Psoas muscle (tissue), 8 donors: ENCODE measurements around the gene SBSN. TPM values are rescaled to one million over a fixed set of nuclear protein-coding genes. Genes with fewer than 3 reads are reported as not detected.

Source experiments
- ATAC-seq, 4 donors: fragments of 200-7000 bp; cut with Tn5 transposase; one replicate each; pipeline ENCODE4 v1.9.1; 2020; ENCODE audit warnings: moderate library complexity in 3 of 4, mild to moderate bottlenecking in 2 of 4
- DNase-seq, 2 donors: peaks; one replicate each; pipeline ENCODE4 v3.0.0-alpha.2; 2020
- H3K27ac ChIP-seq: fragments of 200-600 bp; one replicate; pipeline ENCODE4 v1.8.0; 2022
- H3K27me3 ChIP-seq, 3 donors: fragments of 200-600 bp in 1 of 3; one replicate each; pipeline versions ENCODE4 v1.6.1 to v1.8.0; 2013 to 2022; ENCODE audit warnings: low read length in 2 of 3, mild to moderate bottlenecking in 2 of 3, moderate library complexity in 1 of 3; ENCODE audit not compliant: insufficient read depth in 3 of 3
- H3K36me3 ChIP-seq, 2 donors: fragments of 200-600 bp in 1 of 2; one replicate each; pipeline versions ENCODE4 v1.6.1 to v1.8.0; 2013 to 2022; ENCODE audit warnings: low read depth in 1 of 2, mild to moderate bottlenecking in 1 of 2, moderate library complexity in 1 of 2; ENCODE audit not compliant: insufficient read depth in 1 of 2
- H3K4me1 ChIP-seq: fragments of 200-600 bp; one replicate; pipeline ENCODE4 v1.8.0; 2022
- H3K4me3 ChIP-seq: fragments of 200-600 bp; one replicate; pipeline ENCODE4 v1.8.0; 2022; ENCODE audit warnings: mild to moderate bottlenecking
- H3K9me3 ChIP-seq: fragments of 200-600 bp; one replicate; pipeline ENCODE4 v1.8.0; 2022
- WGBS, 3 donors: extraction: QIAGEN DNeasy Blood & Tissue Kit; methylation state at CpG; one replicate each; pipeline versions ENCODE4 v1.1.6 to v1.1.7; 2013; 5-methylcytosine and 5-hydroxymethylcytosine counted together
- intact Hi-C, 2 donors: fragments of 100-400 bp; cut with DNase I; formaldehyde crosslinking; loops; one replicate each; pipeline versions ENCODE4 v1.11.0 to v1.14.2; 2022
- polyA plus RNA-seq, 3 donors: library from polyadenylated mRNA; stranded (reverse); fragments of 200-250 nt; gene quantifications; one replicate each; pipeline ENCODE4 v1.2.3, GENCODE V29; 2013
- total RNA-seq, 4 donors: library from RNA; stranded (reverse); fragmentation: NEBNext Ultra II Directional in 2 of 4; extraction: Animal tissue kit (Norgen Biotek cat#: 25700) in 2 of 4; gene quantifications; one replicate each; pipeline versions ENCODE4 v1.2.1 to v1.2.4, GENCODE V29; 2021 to 2023
- TF ChIP-seq, protein P1 (sequence below): fragments of 200-600 bp; IDR thresholded peaks from one replicate; pipeline ENCODE4 v1.8.0; 2022; ENCODE audit warnings: antibody characterized with exemption
- donor health status: healthy with polysubstance abuse.
- donor health status: DM: no; HTN: no; CAD: no; lungs with moderate emphysema.
- donor health status: Bipolar disorder and iron deficiency.
- donor health status: healthy.
- donor health status: DM: yes; HTN: yes; CAD: no.
- donor health status: DM: no; HTN: no; CAD: no.
- donor health status: DM: no; HTN: no; CAD: no.
- donor health status: DM: yes; HTN: yes; CAD: no.

Gene SBSN
- total and polyA plus RNA-seq, 7 donors, result 0.09 TPM; not detected in 6

DNA sequence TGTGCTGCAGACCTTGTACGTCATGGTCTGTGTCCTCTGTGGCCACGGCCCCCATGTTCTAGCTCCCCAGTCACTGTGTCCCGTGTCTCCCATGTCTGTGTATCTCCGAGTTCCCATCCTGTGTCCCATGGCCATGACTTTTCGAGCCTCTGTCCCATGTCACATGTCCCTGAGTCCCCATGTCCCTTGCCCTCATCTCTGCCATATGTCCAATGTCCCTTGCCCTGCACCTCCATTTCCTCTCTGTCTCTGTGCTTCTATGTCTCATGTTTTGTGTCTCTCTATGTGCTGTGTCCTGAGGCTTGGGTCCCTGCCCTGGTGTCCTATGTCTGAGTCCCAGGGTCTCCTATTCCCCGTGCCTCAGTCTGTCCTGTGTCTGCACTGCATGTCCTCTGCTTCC is 33.3 kb upstream of the SBSN start:
- Histone ChIP-seq H3K27ac (no peak overlapping the region), H3K4me1 (no peaks in the 10 kb centered on the region), H3K4me3 (no peak overlapping the region), H3K36me3 (no peaks in the 10 kb centered on the region), H3K9me3 (no peaks in the 10 kb centered on the region), H3K27me3 (peaks cover 0 to 47% (median 24%) of the 10 kb centered on the region in 3 donors)
- DNase-seq, result no peak
- no peak for ATAC-seq
- intact Hi-C loops, result no loop called here
- TF ChIP-seq, protein P1, sequence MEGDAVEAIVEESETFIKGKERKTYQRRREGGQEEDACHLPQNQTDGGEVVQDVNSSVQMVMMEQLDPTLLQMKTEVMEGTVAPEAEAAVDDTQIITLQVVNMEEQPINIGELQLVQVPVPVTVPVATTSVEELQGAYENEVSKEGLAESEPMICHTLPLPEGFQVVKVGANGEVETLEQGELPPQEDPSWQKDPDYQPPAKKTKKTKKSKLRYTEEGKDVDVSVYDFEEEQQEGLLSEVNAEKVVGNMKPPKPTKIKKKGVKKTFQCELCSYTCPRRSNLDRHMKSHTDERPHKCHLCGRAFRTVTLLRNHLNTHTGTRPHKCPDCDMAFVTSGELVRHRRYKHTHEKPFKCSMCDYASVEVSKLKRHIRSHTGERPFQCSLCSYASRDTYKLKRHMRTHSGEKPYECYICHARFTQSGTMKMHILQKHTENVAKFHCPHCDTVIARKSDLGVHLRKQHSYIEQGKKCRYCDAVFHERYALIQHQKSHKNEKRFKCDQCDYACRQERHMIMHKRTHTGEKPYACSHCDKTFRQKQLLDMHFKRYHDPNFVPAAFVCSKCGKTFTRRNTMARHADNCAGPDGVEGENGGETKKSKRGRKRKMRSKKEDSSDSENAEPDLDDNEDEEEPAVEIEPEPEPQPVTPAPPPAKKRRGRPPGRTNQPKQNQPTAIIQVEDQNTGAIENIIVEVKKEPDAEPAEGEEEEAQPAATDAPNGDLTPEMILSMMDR, result no peak
- WGBS, 3 donors, result 61 to 73% (median 68%) methylated on average over 6 of the region's 6 CpGs

DNA sequence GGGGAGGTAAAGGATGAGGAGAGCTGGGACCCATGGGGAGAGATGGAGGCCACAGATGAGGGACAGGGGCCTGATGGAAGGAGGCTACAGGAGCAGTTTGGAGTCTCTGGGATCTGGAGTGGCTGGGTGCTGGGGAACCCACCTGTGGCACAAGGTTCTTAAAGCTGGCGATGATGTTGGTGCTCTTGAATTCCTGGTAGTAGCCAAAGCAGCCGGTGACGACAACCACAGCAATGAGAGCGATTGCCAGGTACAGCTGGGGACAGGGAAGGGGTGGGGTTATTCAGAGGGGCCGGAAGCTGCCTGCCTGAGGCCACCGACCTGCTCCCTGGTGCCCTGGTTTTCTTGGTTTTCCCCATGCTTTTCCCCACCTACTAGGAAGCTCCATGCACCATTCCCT is 32.6 kb upstream of the SBSN start:
- DNase-seq (no peak), ATAC-seq (no peak)
- no peak overlapping the region for H3K27ac ChIP-seq
- H3K36me3 ChIP-seq, result no peaks in the 10 kb centered on the region
- TF ChIP-seq, protein P1, result no peak
- no peak overlapping the region for H3K4me3 ChIP-seq
- intact Hi-C loops, result no loop called here
- H3K4me1 ChIP-seq, result no peaks in the 10 kb centered on the region
- no peaks in the 10 kb centered on the region for H3K9me3 ChIP-seq
- peaks cover 0 to 47% (median 24%) of the 10 kb centered on the region in 3 donors for H3K27me3 ChIP-seq
- 44 to 52% (median 51%) methylated on average over 5 to 6 of the region's 6 CpGs for WGBS, 3 donors

DNA sequence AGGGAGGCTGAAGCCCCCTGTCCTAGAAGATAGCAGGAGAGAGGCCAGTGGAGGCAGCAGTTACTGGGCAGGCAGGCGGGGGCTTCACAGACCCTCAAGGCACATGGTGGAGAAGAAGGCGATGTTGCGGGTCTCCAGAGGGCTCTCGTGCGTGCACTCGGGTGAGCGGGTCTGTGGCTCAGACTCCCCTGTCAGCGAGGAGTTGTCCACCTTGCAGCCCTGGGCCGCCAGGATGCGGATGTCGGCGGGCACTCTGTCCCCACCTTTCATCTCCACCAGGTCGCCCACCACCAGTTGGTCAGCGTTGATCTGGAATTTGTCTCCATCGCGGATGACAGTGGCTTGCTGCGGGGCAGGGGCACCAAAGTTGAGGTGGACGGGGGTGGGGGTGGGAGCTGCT is 32.2 kb upstream of the SBSN start:
- WGBS, 3 donors, result 83 to 88% (median 87%) methylated on average over 16 to 18 of the region's 18 CpGs
- H3K4me1 ChIP-seq, result no peaks in the 10 kb centered on the region
- DNase-seq (no peak), ATAC-seq (no peak)
- TF ChIP-seq, protein P1, result no peak
- intact Hi-C loops, result no loop called here
- no peak overlapping the region for H3K27ac ChIP-seq
- no peaks in the 10 kb centered on the region for H3K36me3 ChIP-seq
- H3K27me3 ChIP-seq, result peaks cover 0 to 47% (median 24%) of the 10 kb centered on the region in 3 donors
- no peak overlapping the region for H3K4me3 ChIP-seq
- H3K9me3 ChIP-seq, result no peaks in the 10 kb centered on the region

DNA sequence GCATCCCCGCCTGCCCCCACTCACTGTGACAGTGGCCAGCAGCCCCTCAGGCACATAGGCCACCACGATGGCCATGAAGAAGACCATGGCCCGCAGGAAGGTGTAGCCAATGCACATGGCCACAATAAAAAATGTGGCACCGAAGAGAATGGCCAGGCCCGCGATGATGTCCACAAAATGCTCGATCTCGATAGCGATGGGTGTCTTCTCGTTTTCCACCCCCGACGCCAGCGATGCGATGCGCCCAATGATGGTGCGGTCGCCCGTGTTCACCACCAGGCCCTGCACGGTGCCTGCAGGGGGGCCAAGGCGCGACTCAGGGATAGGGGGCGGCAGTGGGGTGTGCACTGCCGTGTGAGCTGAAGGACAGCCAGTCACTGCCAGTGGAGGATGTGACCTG is 31.7 kb upstream of the SBSN start:
- intact Hi-C loops, result no loop called here
- TF ChIP-seq, protein P1, result no peak
- H3K4me1 ChIP-seq, result no peaks in the 10 kb centered on the region
- H3K9me3 ChIP-seq, result no peaks in the 10 kb centered on the region
- no peak for DNase-seq
- WGBS, 3 donors, result 87 to 89% (median 87%) methylated on average over 23 of the region's 23 CpGs
- H3K27ac ChIP-seq, result no peak overlapping the region
- ATAC-seq, result no peak
- H3K27me3 ChIP-seq, result peaks cover 0 to 47% (median 24%) of the 10 kb centered on the region in 3 donors
- H3K4me3 ChIP-seq, result no peak overlapping the region
- no peaks in the 10 kb centered on the region for H3K36me3 ChIP-seq

DNA sequence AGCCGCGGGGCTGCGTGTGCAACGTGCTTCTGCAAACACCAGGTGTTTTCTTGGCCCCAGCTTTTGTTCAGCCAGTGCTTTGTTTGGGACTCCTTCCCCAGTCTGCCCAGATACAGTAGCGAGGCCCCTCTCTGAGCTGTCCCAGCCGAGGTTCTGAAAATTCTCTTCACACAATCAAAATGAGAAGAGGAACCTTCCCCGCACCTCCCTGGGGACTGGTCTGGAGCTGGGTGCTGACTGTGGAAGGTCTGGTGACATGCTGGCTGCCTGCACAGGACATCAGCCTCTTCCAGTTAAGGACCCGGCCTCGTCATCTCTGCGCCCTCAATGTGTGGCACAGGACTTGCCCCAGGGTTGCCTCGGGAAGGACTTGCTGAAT is 31.2 kb upstream of the SBSN start:
- TF ChIP-seq, protein P1, result no peak
- Histone ChIP-seq H3K4me1 (no peaks in the 10 kb centered on the region), H3K4me3 (no peak overlapping the region), H3K9me3 (no peaks in the 10 kb centered on the region), H3K27ac (no peak overlapping the region), H3K36me3 (no peaks in the 10 kb centered on the region), H3K27me3 (peaks cover 0 to 47% (median 24%) of the 10 kb centered on the region in 3 donors)
- 51 to 56% (median 53%) methylated on average over 11 of the region's 11 CpGs for WGBS, 3 donors
- no peak for ATAC-seq
- intact Hi-C loops, result no loop called here
- no peak for DNase-seq
